ENCODE measurements around the gene MCF2L2.
A peak's percentile ranks its signal among the peaks of the same experiment; 100 is the strongest.

Gene MCF2L2

DNA sequence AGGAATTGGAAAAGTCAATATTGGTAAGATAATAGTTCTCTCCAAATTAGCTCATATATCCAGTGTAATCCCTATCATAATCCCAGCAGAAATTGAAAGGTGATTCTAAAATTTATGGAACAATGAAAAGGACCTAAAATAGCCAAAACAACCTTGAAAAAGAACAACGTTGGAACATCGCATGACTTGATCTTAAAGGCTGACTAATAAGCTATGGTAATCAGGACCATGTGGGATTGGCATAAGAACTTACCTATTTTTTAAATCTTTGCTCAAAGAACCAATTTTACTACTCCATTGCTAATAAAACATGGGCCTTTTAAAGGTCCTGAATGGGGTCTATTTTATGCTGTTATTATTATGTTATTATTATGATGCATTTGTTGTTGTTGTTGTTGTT, 134.5 kb downstream of the MCF2L2 start:
- no peak for DNase-seq (ENCODE audit: low spot score)

GRCh38 chr3:183291497-183292031, 136.9 kb downstream of the MCF2L2 start:
- DNase-seq (ENCODE audit: low spot score): no peak

- DNase-seq (ENCODE audit: low spot score): no peak
Observed at GRCh38 chr3:183290216-183290615, 138.2 kb downstream of the MCF2L2 start.

DNA sequence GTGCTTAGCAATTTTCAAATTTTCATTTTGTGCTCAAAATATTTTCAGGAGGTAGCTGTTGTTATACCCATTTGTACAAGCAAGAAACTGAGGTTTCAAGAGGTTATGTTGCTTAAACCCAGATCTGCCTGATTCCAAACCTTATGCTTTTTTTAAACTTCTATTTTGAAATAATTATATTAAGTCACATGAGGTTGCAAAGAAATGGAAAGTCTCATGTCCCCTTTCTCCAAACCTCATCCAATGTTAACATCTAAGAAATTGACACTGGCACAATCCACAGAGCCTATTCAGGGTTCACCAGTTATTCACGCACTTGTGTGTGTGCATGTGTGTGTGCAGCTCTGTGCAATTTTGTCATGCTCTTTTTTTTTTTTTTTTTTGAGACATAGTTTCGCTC, 140.3 kb downstream of the MCF2L2 start:
- no peak for DNase-seq (ENCODE audit: low spot score)

DNA sequence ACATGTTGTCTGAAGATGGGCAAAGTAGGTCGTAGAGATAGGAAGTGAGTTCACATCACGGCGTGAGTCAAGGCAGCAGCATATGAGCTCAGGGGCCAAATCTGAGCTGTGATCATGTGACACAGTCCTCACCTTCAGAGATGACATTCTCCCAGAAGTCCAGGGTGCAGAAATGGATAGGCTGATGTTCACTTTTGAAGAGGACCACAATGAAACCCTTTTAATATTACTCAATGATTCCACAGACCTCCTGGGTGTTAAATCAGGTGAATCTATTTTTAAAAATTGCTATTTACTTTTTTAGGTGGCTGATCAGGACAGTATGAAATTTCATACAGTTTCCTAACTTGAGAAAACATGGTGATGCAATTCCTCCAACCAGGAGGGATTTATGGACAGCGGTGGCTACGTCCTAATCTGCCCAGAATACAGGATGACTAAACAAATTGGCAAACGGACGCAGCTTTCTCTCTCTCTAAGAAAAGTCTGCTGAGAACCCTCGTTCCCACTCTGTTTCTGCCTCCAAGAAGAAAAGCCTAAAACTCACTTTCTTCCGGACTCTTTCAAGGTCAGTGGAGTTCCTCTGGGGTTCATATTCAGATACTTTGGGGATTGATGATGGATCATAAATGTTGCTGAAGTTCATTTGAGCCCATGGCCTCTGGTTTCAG, 141.0 kb downstream of the MCF2L2 start:
- no peak for DNase-seq (ENCODE audit: low spot score)

DNA sequence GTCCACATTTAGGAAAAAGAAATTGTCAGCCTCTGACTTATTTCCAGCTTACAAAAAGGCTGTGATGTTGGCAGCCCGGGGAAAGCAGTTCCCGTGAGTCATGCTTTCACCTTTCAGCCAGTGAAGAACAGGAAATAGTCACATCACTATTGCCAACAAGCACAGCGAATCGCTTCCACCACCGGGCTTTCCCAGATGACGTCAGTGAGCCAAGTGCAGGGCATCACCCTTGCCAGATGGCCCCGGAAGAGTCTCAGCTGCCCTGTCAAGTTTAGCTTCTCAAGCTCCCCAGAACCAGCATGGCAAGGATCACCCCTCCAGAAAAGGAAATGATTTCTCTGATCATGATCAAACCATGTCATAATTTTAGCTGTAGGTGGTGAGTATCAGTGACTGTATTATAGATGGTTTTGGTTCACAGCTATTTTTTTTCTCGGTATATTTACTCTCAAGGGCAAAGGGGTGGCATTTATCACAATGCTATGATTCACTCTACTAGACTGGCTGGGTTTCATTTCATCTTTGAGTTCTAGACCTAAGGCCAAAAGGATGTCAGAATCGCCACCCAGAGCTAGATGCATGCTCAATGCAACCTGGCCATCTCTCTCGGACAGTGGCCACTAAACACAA, 142.5 kb downstream of the MCF2L2 start:
- peak; percentile 85 for DNase-seq (ENCODE audit: low spot score)

DNA sequence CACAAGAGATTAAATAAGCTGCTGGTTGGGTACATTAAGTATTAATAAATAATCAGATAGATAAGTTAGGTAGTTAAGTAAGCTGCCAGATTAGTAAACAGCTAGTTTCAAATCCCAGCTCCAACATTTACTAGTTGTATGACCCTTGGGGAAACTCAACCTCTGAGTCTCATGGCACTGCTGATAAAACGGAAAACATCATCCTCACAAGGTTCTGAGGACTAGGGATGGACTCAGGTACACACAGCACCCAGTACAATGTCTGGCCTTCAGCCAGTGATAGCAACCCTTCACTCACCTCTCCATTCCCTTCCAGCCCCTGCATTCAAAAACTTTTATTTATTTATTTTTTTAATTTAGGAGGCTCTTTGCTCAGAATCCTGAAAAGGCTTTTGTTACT, 143.1 kb downstream of the MCF2L2 start:
- DNase-seq (ENCODE audit: low spot score): no peak

GRCh38 chr3:183284570-183284969, 143.8 kb downstream of the MCF2L2 start:
- DNase-seq (ENCODE audit: low spot score): no peak

DNA sequence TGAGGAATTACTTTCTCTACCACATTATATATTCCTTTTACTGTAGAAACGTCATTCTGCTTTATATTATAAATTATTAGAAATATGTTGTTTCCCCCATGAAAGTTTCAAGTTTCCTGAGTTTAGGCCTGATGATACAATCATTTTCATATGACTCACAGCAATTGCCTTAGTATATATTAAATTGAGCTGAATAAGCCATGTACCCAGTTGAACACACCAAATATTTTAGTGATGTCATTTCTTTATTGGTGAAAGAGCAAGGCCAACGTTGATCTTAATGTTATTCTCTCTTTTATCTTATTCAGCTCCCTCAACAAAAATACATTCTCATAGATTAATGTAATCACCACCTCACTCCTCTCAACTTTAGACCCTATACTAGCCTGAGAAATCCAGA, 144.5 kb downstream of the MCF2L2 start:
- DNase-seq (ENCODE audit: low spot score): no peak

DNA sequence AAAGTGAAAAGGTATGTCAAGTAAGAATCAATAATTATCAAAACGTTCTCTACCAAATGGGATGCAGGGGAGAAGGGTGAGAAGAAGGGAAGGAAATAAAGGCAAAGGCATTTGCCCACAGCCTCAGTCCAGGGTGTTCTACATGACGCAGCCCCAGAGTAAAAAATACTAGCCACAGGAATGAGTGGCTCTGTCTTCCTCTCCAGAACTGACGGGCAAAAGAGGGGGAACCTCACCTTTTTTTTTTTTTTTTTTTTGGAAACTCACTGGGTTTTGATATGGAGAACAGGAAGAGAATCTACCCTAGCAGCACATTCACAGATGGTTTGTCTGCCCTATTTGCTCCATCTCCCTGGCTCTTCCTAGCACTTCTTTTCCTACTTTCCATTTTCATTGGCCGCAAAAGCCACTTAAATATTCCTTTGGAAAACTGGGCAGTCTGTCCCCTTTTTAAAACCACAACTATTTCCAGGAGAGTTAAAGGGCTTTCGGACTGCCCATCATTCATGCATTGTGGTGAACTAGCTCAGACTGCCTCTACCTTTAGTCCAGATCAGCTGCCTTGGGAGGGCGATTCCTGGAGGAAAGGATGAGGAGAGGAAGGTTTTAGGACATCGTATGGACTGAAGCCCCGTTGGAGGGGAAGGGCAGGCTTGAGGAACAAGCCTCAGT, 147.2 kb downstream of the MCF2L2 start:
- DNase-seq (ENCODE audit: low spot score): no peak

DNA sequence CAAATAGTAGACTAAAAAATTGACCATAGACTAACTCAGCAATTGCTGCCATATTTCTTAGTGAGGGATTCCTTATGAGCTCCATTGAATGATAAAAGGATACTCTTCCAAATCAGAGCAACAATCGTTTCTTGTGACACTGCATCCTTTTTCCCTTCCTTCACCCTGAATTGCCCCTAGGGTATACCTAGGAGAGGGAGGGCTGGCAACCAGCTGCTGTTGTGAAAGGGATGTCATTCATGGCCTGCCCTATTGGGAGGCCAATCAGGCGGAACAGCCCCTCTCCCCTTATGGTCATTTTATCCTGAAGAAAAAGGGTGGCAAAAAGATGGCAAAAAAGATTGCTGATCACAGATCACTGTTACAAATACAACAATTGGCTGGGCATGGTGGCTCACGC, 149.0 kb downstream of the MCF2L2 start:
- DNase-seq (ENCODE audit: low spot score): no peak

DNA sequence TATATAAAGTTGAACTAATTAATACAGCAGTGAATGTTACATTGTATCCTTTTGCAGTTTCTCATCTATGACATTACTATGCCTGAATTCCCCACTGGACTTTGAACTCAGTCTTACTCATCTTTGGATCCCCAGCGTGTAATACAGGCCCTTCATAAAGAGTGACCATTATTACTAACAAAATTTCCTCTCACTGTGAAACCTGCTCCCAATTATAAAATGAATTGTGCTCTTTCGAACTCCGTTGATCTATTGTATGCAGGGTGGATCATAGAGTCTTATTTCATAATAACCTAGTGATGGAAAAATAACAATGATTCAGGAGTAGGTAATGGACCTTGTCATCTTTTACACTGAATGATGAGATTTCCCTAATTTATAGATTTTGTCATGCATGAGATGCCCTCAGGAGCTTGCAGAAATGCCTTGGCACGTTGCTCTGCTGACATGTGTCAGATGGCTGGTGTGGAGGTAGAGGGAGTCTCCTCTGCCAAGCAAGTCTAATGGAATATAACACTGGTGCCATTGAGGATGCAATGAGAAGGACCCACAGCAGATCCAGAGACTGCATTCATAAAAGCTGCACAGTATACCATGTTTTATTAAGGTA, 149.8 kb downstream of the MCF2L2 start:
- no peak for DNase-seq (ENCODE audit: low spot score)

- DNase-seq (ENCODE audit: low spot score): no peak
Observed at GRCh38 chr3:183277260-183277659, 151.2 kb downstream of the MCF2L2 start.

DNA sequence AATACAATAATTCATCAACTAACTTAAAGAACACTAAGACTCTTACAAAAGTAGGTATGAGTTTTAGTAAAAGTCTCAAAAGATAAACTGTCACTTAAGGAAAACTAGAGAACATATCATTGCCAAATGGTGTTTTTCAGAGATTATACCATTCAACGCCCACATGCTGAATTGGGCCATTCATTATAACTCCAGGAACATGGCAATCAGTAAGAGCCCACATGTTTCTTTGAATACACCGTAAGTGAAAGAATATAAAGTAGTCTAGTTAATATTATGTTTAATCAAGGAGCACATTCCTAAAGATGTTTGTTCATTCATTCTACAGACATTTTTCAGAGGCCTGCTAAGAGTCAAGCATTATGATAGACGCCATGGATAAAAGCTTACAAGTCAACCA, 152.5 kb downstream of the MCF2L2 start:
- DNase-seq (ENCODE audit: low spot score): no peak

DNA sequence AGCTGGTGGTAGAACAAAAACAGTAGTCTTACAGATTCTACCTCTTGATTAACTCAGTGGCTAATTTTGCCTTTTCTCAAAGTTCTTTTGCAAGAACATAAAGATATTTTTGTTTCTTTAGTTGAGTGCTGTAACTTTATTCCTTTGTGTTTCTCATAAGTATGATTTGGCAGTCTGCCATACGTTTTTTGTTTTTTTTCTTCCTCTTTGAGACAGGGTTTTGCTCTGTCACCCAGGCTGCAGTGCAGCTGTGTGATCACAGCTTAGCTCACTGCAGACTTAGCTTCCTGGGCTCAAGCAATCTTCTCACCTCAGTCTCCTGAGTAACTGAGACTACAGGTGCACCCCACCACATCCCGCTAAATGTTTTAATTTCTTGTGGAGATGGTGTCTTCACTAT, 153.0 kb downstream of the MCF2L2 start:
- DNase-seq (ENCODE audit: low spot score): no peak

DNA sequence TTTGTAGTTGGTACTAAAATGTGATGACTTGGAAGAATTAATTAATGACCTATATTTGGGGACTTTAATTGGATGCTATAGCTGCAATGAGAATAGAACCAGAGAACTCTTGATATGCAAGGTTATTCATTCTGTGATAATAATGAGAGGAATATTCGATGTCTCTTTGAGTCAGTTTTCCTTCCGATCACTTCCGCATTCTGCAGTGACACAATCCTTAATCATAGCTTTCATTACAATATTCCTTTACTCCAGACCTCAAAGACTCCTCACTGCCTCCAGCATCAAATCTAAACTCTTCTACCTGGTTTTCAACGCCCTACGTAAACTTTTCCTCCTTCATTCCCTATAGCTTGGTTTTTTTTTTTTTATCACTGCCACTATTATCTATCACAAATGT, 153.8 kb downstream of the MCF2L2 start:
- no peak for DNase-seq (ENCODE audit: low spot score)

GRCh38 chr3:183272791-183273190, 155.6 kb downstream of the MCF2L2 start:
- DNase-seq (ENCODE audit: low spot score): no peak

DNA sequence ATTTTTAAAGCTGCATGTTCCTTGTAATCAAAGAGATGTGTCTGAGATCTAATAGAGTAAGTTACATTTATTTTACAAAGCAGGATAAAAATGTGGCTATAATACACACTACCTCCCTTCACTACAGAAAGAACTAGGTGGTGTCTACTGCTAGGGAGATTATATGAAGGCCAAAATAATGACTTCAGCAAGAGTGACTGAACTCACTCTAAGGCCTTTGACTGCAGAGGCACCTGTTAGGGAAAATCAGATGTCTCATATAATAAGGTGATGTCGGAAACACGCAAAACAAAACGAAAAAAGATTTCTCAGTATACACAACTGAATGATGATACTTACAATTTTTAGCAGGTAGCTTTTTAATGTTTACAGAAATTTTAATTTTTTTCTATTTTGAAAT, 156.3 kb downstream of the MCF2L2 start:
- DNase-seq (ENCODE audit: low spot score): no peak

GRCh38 chr3:183270344-183270743, 158.1 kb downstream of the MCF2L2 start:
- DNase-seq (ENCODE audit: low spot score): no peak

GRCh38 chr3:183269345-183269744, 159.1 kb downstream of the MCF2L2 start:
- DNase-seq (ENCODE audit: low spot score): no peak

- DNase-seq (ENCODE audit: low spot score): no peak
Observed at GRCh38 chr3:183268366-183268765, 160.1 kb downstream of the MCF2L2 start.

DNA sequence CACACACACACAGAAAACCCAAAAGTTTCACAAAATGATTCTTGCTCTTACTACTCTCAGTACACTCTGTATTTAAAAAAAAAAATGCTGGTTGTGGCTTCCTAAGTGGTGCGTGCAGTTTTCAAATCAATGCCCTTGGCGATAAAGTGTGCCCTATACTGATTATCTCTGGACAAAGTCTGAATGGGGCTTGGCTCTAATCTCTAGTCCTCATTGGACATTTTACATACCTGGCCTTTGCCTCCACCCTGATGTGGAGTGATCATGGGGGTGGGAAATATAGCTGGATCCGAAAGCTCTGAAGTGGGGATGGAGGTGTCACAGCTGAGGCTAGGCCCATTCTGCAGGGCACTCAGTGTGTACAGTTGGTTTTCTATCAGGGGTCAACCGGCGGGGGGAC, 161.3 kb downstream of the MCF2L2 start:
- no peak for DNase-seq (ENCODE audit: low spot score)

- DNase-seq (ENCODE audit: low spot score): no peak
Observed at GRCh38 chr3:183266454-183266853, 162.0 kb downstream of the MCF2L2 start.

All from pons (tissue), 1 donor.